Activated CD8-positive, alpha-beta T cell treated with anti-CD3 and anti-CD28 coated beads, Interleukin-2, amount 10 ng/mL, durations not matched to agents 7 days and 5 days (primary cell): ENCODE data around the gene GDPD3. TPM values are rescaled to one million over a fixed set of nuclear protein-coding genes. Genes with fewer than 3 reads are reported as not detected.
A peak's percentile ranks its signal among the peaks of the same experiment; 100 is the strongest.

Source experiments
- ATAC-seq: fragments of 150-1000 bp; cut with Tn5 transposase; one replicate; pipeline ENCODE4 v1.10.0; 2021; ENCODE audit warnings: moderate library complexity
- CTCF ChIA-PET: fragments of 350-600 bp; sonication (Branson Sonifier 250); formaldehyde crosslinking; loops from one replicate; lab custom pipeline; 2021; ENCODE audit warnings: antibody characterized with exemption; lab: Charles Lee
- POLR2A ChIA-PET: fragments of 350-600 bp; sonication (Branson Sonifier 250); formaldehyde crosslinking; loops from one replicate; lab custom pipeline; 2021; ENCODE audit warnings: antibody characterized with exemption; lab: Charles Lee
- DNase-seq: peaks from one replicate; pipeline ENCODE4 v3.0.0-alpha.2; 2020
- H3K27ac Mint-ChIP-seq: one replicate; pipeline ENCODE4 v1.8.0; 2021; ENCODE audit warnings: mild to moderate bottlenecking, mixed read lengths
- H3K27me3 Mint-ChIP-seq: one replicate; pipeline ENCODE4 v1.8.0; 2021; ENCODE audit warnings: low read depth, mixed read lengths
- H3K36me3 Mint-ChIP-seq: one replicate; pipeline ENCODE4 v1.8.0; 2021; ENCODE audit warnings: low read depth, mixed read lengths
- H3K4me1 Mint-ChIP-seq: one replicate; pipeline ENCODE4 v1.8.0; 2021; ENCODE audit warnings: low read depth, mixed read lengths
- H3K4me3 Mint-ChIP-seq: one replicate; pipeline ENCODE4 v1.8.0; 2021; ENCODE audit warnings: mild to moderate bottlenecking, mixed read lengths
- H3K9me3 Mint-ChIP-seq: one replicate; pipeline ENCODE4 v1.8.0; 2022; ENCODE audit warnings: mixed read lengths; ENCODE audit not compliant: insufficient read depth
- total RNA-seq, 2 experiments: library from RNA; stranded (reverse); gene quantifications; one replicate each; pipeline ENCODE4 v1.2.3, GENCODE V29; 2021

The GDPD3 gene
- total RNA-seq, 2 experiments from 2014 or later = 10.5 to 12.6 TPM

DNA sequence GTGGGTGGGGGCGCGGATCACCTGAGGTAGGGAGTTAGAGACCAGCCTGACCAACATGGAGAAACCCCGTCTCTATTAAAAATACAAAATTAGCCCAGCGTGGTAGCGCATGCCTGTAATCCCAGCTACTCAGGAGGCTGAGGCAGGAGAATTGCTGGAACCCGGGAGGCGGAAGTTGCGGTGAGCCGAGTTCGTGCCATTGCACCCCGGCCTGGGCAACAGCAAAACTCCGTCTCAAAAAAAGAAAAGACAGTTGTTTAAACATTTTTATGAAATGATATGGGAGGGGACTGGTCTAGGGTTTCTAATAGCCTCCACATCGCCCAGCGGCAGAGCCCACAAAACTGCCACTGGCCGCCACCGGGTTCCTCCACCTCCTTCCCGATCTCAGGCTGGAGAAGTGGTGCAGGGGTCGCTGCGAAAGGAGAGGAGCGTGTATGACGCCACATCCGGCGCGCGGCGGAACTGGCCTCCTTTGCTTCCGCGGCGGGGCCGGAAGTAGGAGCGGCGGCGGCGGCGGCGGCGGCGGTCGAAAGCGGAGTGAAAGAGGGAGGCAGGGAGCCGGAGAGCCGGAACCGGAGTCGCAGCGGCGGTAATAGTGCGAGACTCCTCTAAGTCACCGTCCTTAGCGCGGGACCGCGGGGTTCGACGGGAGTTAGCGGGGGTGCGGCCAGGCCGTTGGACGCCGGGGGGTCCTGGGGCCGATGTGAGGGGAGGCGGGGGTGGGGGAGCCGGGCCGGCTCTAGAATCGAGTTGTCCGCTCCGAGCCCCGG, 37.6 kb downstream of the GDPD3 start, which contains the start of gene PPP4C:
Gene PPP4C, plus strand, starts transcription at position 492 of the 773 bp plus-strand sequence. CDS start 384 bp downstream, outside the sequence.
- Mint-ChIP-seq H3K27me3 (no peaks in the 10 kb centered on the region), H3K9me3 (no peaks in the 10 kb centered on the region), H3K4me1 (peaks cover 42% of the 10 kb centered on the region), H3K36me3 (peaks cover 63% of the 10 kb centered on the region), H3K27ac (peak within 1 kb of the TSS; percentile 98), H3K4me3 (peak within 1 kb of the TSS; percentile 93)
- ATAC-seq (peak; percentile 85), DNase-seq (peak; percentile 95)
- CTCF ChIA-PET = interaction anchor here (1.0 to 4.7 kb wide), 6 partner anchors 9 to 334 kb away, joined by 3 to 62 read pairs (median 6); partner anchors contain the start of genes ALDOA and TBX6
- POLR2A ChIA-PET = interaction anchor here (0.6 to 4.4 kb wide), 9 partner anchors 9 to 110 kb away, joined by 3 to 41 read pairs (median 5); partner anchors contain the start of genes ALDOA, CORO1A and TBX6

DNA sequence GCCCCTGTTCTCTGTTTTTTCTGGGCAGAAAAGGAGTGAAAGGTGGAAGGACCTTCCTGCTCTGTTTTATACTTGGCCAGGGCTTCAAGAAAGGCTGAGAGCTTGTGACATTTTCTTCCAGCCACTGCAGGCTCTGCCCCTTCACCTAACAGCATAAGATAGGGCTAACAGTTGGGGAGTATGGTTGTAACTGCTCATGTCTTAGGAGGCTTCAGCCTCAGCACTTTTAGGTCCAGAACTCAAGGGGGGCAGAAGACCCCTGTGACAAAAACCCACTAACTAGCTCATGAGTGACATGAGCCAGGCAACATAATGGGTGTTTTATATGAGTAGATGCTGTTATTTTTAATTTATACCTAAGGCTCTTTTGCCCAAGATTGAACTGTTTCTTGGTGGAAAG, 42.8 kb downstream of the GDPD3 start:
- H3K27ac Mint-ChIP-seq = peak overlapping the region; percentile 67
- POLR2A ChIA-PET = interaction anchor here (1.2 kb wide), 1 partner anchor 115 kb away, joined by 3 read pairs; no protein-coding TSS in a partner anchor

DNA sequence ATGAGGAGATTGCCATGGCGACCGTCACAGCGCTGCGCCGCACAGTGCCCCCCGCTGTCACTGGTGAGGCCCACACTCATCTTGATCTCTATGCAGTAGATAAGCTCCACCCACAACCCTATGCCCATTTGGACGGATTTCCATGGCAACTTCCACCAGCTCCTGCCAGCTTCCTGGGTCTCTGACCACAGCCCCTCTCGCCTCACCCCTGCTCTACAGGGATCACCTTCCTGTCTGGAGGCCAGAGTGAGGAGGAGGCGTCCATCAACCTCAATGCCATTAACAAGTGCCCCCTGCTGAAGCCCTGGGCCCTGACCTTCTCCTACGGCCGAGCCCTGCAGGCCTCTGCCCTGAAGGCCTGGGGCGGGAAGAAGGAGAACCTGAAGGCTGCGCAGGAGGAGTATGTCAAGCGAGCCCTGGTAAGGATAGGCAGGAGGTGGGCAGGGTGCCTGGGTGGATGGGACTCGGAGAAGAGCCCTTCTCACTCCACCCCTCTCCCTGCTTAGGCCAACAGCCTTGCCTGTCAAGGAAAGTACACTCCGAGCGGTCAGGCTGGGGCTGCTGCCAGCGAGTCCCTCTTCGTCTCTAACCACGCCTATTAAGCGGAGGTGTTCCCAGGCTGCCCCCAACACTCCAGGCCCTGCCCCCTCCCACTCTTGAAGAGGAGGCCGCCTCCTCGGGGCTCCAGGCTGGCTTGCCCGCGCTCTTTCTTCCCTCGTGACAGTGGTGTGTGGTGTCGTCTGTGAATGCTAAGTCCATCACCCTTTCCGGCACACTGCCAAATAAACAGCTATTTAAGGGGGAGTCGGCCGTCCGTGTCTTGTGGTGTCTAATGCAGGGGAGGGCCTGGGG, 43.5 kb downstream of the GDPD3 start:
- POLR2A ChIA-PET = interaction anchor here (1.2 to 5.6 kb wide), 2 partner anchors 22 to 116 kb away, joined by 3 to 60 read pairs; partner anchors contain the start of genes TBX6 and YPEL3

More for the DNA sequence above, 42.8 kb downstream of the GDPD3 start:
- DNase-seq (no peak), ATAC-seq (no peak)
- H3K4me3 Mint-ChIP-seq = no peak overlapping the region
- peaks cover 46% of the 10 kb centered on the region for H3K4me1 Mint-ChIP-seq
- no peaks in the 10 kb centered on the region for H3K27me3 Mint-ChIP-seq
- peaks cover 71% of the 10 kb centered on the region for H3K36me3 Mint-ChIP-seq
- H3K9me3 Mint-ChIP-seq = no peaks in the 10 kb centered on the region
- CTCF ChIA-PET = interaction anchor here (2.8 kb wide), 1 partner anchor 21 kb away, joined by 12 read pairs; the partner anchor contains the start of gene TBX6

DNA sequence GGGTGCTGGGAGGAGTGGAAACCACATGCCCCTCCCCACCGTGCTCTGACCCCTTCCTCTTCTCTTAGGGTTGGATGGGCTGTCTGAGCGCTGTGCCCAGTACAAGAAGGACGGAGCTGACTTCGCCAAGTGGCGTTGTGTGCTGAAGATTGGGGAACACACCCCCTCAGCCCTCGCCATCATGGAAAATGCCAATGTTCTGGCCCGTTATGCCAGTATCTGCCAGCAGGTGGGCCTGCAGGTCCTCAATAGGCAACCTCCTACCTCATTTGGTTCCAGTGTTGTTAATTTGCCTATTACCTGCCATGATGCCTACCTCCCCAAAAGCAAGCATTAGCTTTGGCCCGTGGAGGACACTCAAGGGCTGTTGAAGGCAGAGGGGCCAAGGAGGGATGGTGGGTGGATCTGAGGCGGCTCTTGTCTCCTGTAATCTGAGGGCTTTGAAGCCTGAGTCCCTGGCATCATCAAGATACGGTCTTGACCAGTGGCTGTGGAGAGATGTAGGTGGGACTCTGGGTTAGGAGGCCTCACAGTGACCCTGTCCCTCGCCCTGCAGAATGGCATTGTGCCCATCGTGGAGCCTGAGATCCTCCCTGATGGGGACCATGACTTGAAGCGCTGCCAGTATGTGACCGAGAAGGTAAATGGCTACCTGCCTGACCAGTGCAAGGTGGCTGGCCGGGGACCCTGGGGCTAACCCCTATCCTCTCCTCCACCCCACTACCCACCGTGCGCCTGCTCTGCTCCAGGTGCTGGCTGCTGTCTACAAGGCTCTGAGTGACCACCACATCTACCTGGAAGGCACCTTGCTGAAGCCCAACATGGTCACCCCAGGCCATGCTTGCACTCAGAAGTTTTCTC, 44.4 kb downstream of the GDPD3 start:
- ATAC-seq (no peak), DNase-seq (peak; percentile 73)
- CTCF ChIA-PET = interaction anchor here (5.0 to 6.7 kb wide), 2 partner anchors 15 to 22 kb away, joined by 64 to 82 read pairs; partner anchors contain the start of gene TBX6
- H3K9me3 Mint-ChIP-seq = no peaks in the 10 kb centered on the region
- peak overlapping the region; percentile 59 for H3K4me3 Mint-ChIP-seq
- no peaks in the 10 kb centered on the region for H3K27me3 Mint-ChIP-seq
- peak overlapping the region; percentile 82 for H3K27ac Mint-ChIP-seq
- POLR2A ChIA-PET = interaction anchor here (1.3 to 5.6 kb wide), 3 partner anchors 12 to 116 kb away, joined by 3 to 60 read pairs (median 34); partner anchors contain the start of genes CORO1A, TBX6 and YPEL3
- peaks cover 40% of the 10 kb centered on the region for H3K4me1 Mint-ChIP-seq
- peaks cover 83% of the 10 kb centered on the region for H3K36me3 Mint-ChIP-seq

More for the DNA sequence above, 43.5 kb downstream of the GDPD3 start:
- peak overlapping the region; percentile 8 for H3K4me3 Mint-ChIP-seq
- peaks cover 42% of the 10 kb centered on the region for H3K4me1 Mint-ChIP-seq
- no peak for DNase-seq
- ATAC-seq = no peak
- no peaks in the 10 kb centered on the region for H3K27me3 Mint-ChIP-seq
- CTCF ChIA-PET = interaction anchor here (2.8 kb wide), 1 partner anchor 22 kb away, joined by 12 read pairs; the partner anchor contains the start of gene TBX6
- H3K27ac Mint-ChIP-seq = peak overlapping the region; percentile 67
- H3K36me3 Mint-ChIP-seq = peaks cover 76% of the 10 kb centered on the region
- no peaks in the 10 kb centered on the region for H3K9me3 Mint-ChIP-seq

DNA sequence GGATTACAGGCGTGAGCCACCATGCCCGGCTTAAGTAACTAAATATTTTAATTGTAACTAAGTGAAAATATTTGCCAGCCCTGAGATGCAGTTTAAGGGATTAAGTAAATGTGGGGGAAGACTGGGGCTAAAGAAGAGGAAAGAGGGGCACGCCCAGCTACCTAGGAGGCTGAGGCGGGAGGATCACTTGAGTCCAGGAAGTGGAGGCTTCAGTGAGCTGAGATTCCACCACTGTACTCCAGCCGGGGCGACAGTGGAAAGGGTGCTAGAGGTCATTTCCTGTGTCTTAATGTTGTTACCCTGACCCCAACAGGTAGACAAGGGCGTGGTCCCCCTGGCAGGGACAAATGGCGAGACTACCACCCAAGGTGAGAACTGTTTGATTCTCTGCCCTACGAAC, 45.0 kb downstream of the GDPD3 start:
- H3K9me3 Mint-ChIP-seq = no peaks in the 10 kb centered on the region
- H3K4me1 Mint-ChIP-seq = peaks cover 46% of the 10 kb centered on the region

DNA sequence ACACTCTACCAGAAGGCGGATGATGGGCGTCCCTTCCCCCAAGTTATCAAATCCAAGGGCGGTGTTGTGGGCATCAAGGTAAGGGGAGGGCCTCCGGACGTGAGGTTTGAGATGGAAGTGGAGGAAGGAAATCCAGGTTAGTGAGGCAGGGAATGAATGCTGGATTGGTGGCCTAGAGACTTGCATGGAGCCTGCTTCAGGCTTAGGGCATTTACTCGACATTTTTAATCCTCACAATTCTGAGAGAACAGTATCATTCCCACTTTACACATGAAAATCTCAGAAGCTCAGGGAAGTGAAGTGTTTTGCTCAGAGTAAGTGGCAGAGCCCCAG, 45.8 kb downstream of the GDPD3 start:
- peaks cover 77% of the 10 kb centered on the region for H3K36me3 Mint-ChIP-seq
- DNase-seq (no peak), ATAC-seq (no peak)
- H3K27me3 Mint-ChIP-seq = no peaks in the 10 kb centered on the region
- peak overlapping the region; percentile 98 for H3K27ac Mint-ChIP-seq
- peaks cover 49% of the 10 kb centered on the region for H3K4me1 Mint-ChIP-seq
- H3K9me3 Mint-ChIP-seq = no peaks in the 10 kb centered on the region
- H3K4me3 Mint-ChIP-seq = peak overlapping the region; percentile 99
- ChIA-PET CTCF (interaction anchor here (1.0 to 6.7 kb wide), 3 partner anchors 14 to 404 kb away, joined by 3 to 82 read pairs (median 64); partner anchors contain the start of genes SPN and TBX6), POLR2A (interaction anchor here (3.1 to 5.6 kb wide), 3 partner anchors 8 to 118 kb away, joined by 34 to 60 read pairs (median 41); partner anchors contain the start of genes CORO1A, PPP4C, TBX6 and YPEL3)

More for the DNA sequence above, 45.0 kb downstream of the GDPD3 start:
- DNase-seq (no peak), ATAC-seq (no peak)
- Mint-ChIP-seq H3K27ac (peak overlapping the region; percentile 82), H3K4me3 (peak overlapping the region; percentile 59), H3K36me3 (peaks cover 80% of the 10 kb centered on the region), H3K27me3 (no peaks in the 10 kb centered on the region)
- POLR2A ChIA-PET = interaction anchor here (1.3 to 5.6 kb wide), 3 partner anchors 11 to 117 kb away, joined by 3 to 60 read pairs (median 34); partner anchors contain the start of genes CORO1A, TBX6 and YPEL3
- CTCF ChIA-PET = interaction anchor here (1.0 to 6.7 kb wide), 3 partner anchors 15 to 405 kb away, joined by 3 to 82 read pairs (median 64); partner anchors contain the start of genes SPN and TBX6

DNA sequence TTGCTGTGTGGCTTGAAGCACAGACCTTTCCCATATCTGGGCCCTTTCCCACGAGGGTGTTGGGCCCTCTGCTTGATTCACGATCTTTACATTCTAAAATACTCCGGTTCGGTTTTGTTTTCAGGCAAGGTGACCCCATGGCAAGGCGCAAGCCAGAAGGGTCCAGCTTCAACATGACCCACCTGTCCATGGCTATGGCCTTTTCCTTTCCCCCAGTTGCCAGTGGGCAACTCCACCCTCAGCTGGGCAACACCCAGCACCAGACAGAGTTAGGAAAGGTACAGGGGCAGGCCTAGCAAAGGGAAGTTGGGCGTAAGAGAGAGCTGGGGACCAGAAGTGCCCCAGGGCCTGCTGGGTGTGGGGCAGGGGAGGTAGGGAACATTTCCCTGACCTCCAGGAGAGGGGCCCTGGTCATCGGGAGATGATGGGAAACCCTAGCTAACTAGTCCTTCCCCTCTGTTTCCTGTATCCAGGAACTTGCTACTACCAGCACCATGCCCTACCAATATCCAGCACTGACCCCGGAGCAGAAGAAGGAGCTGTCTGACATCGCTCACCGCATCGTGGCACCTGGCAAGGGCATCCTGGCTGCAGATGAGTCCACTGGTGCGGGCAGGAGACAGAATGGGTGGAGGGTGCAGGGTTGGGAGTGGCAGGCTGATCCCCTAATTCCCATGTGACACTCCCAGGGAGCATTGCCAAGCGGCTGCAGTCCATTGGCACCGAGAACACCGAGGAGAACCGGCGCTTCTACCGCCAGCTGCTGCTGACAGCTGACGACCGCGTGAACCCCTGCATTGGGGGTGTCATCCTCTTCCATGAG, 46.4 kb downstream of the GDPD3 start:
- peaks cover 73% of the 10 kb centered on the region for H3K36me3 Mint-ChIP-seq

DNA sequence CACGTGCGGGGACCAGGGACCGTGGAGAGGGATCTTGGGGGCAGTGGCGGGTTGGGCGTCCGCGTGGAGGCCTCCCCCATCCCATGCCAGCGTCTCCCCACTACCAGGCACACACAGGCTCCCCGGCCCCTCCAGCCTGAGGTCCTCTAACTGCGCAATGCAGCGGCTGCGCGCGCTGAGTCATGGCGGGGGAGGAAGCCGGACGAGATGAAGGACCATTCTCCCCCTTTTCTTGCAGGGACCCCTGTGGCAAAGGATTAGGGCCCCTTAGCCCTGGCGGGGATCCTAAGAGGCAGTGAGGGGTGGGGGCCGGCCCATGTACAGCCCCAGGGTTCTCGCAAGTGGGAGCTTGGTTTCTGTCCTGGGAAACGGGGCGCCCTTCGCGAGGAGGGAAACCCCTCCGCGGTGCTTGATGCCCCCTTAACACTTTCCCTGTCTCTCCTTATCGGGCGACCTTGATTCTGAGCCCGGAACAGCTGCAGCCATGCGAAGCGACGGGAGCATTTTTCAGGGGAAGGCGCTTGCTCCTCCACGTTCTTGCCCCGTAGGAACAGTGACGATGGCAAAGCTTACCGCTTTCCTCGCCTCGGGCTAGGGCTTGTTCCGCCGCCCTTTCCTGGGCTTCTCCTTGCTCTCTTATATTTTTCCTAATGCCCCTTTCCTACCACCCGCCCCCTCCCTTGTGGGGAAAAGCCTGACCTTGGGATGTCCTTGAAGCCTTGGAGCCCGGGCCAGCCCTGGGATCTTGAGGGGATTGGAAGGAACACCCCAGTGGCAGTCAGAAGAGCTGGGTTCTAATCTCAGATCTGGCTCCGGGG, 47.2 kb downstream of the GDPD3 start:
- Mint-ChIP-seq H3K9me3 (no peaks in the 10 kb centered on the region), H3K4me1 (peaks cover 47% of the 10 kb centered on the region), H3K36me3 (peaks cover 65% of the 10 kb centered on the region), H3K27me3 (no peaks in the 10 kb centered on the region), H3K4me3 (peak overlapping the region; percentile 99), H3K27ac (peak overlapping the region; percentile 98)
- ChIA-PET CTCF (interaction anchor here (0.9 to 6.7 kb wide), 8 partner anchors 9 to 120 kb away, joined by 3 to 82 read pairs (median 6); partner anchors contain the start of genes PPP4C and TBX6), POLR2A (interaction anchor here (0.9 to 5.6 kb wide), 11 partner anchors 9 to 289 kb away, joined by 3 to 60 read pairs (median 7); partner anchors contain the start of genes CD2BP2, CORO1A, PPP4C and TBX6)
- DNase-seq (no peak), ATAC-seq (no peak)

More for the DNA sequence above, 46.4 kb downstream of the GDPD3 start:
- ChIA-PET POLR2A (interaction anchor here (1.8 to 5.6 kb wide), 5 partner anchors 8 to 118 kb away, joined by 9 to 60 read pairs (median 34); partner anchors contain the start of genes CORO1A, PPP4C, TBX6 and YPEL3), CTCF (interaction anchor here (1.0 to 6.7 kb wide), 4 partner anchors 9 to 404 kb away, joined by 3 to 82 read pairs (median 36); partner anchors contain the start of genes PPP4C, SPN and TBX6)
- Mint-ChIP-seq H3K4me3 (peak overlapping the region; percentile 99), H3K27ac (peak overlapping the region; percentile 98), H3K27me3 (no peaks in the 10 kb centered on the region), H3K4me1 (peaks cover 47% of the 10 kb centered on the region), H3K9me3 (no peaks in the 10 kb centered on the region)
- DNase-seq (no peak), ATAC-seq (no peak)
